HG03280 (cell line): Measurements from ENCODE around the gene DOCK11.
"Not testable (repeated sequence)": the region's sequence is repeated elsewhere in the genome, so short reads cannot be mapped to it uniquely, and the experiment has no call there.

Source experiments
- ATAC-seq: cut with Tn5 transposase; IDR thresholded peaks from one replicate; pipeline ENCODE4 v1.9.1; 2021; ENCODE audit warnings: mild to moderate bottlenecking, moderate library complexity; ENCODE audit not compliant: unreplicated experiment

DOCK11 gene

DNA sequence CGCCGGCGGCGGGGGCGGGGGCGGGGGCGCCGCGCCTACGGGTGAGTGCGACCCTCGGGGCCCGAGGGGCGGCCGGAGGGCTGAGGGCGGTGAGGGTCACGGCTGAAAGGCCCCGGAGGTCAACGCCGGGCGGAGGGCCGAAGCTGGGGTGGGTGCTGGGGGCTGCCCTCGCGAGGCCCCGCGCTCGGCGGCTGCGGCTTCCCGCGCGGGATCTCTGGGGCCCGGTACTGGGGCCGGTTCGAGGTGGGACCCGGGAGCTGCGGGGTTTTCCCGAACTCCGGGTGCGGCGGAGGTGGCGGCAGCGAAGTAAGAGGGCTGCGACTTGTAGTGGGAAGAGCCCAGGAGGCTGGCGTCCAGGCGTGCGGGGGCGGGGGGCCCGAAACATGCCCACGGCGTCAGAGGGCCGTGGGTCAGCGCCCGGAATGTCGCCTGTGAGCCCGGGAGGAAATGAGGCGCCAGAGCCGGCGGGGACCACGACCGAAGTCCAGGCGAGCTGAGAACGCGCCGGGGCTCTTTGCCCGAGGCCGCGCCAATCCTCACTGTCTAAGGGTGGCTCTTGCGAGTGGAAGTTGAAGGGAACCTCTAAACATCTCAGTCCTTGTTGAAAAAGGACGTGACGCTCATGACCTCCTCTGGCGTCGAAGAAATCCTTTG is 232.2 kb downstream of the DOCK11 start:
- ATAC-seq, result no peak

DNA sequence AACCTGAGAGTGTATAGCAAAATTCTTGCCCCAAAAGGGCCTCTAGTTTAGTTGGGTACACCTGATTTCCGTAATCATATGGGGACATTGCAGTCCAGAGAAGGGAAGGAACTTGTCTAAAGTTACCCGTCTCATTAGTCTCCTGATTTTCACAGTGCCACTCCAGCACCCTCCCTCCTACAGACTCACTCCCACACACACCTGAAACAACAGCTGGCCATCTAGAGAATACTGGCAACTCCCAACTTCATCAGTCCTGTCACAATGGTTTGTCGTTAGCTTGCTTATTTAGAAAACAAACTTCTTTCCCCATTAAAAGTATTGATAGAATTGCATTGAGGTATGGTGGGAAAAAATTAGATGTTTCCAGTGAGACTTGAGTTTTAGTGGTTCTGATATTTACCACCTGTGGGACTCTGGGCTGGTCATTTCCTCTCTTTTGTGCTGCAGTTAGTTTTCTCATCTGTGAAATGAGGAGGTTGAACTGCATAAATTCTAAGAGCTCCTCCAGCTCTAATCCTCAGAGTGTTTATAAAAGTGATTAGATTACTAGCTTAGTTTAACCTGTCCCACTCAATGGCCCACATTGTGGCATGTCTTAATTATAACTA is 233.5 kb downstream of the DOCK11 start:
- no peak for ATAC-seq

DNA sequence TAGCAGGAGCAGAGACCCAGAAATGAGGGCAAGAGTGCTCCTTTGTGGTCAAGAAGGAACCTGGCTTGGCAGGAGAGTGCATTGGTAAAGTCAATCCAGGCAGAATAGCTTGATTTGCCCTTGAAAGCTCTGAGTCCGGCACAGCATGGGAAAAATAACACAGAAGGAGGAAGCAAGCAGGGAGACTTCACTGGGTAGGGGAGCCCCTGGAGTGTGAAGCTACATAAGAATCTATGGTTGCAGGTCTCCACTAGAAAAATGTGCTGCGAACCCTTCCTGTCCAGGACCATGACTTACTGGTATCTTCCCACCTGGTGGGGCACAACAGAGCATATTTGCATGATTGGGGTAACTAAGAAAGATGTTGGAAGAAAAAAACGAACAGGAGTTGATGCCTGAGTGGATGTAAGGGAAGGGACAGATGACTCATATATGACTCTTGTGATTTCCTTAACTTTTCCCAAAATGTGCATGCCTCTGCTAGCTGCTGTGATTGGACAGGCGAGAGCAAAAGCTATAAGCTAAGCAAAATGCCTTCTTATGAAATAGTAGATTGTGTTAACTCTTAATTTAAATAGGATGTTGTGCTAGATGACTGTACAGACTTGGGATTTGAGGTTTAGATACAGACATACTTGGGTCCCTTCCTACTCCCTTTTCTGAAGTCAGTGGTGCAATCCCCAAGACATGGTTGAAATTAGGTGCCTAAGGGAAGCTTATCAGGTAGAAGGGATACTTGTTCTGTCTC is 235.1 kb downstream of the DOCK11 start:
- ATAC-seq, result no peak

DNA sequence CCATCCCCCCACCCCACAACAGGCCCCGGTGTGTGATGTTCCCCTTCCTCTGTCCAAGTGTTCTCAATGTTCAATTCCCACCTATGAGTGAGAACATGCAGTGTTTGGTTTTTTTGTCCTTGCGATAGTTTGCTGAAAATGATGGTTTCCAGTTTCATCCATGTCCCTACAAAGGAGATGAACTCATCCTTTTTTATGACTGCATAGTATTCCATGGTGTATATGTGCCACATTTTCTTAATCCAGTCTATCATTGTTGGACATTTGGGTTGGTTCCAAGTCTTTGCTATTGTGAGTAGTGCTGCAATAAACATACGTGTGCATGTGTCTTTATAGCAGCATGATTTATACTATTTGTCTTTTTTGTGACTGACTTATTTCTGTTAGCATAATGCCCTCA is 236.9 kb downstream of the DOCK11 start:
- not testable (repeated sequence) for ATAC-seq

- ATAC-seq, result no peak
Measured at GRCh38 chrX:118734909-118735308, 239.3 kb downstream of the DOCK11 start.
